Left lung (tissue), 10 donors: ENCODE results near the gene KHDRBS2. TPM values are rescaled to one million over a fixed set of nuclear protein-coding genes. Genes with fewer than 3 reads are reported as not detected.

Source experiments
- ATAC-seq: fragments of 200-7000 bp; cut with Tn5 transposase; one replicate; pipeline ENCODE4 v1.9.1; 2020; ENCODE audit warnings: moderate library complexity
- DNase-seq, 4 donors: peaks; one replicate each; pipeline ENCODE4 v3.0.0-alpha.2; 2013 to 2020
- H3K27ac ChIP-seq, 2 donors: fragments of 200-600 bp; sonication (generic) in 1 of 2; one replicate each; pipeline versions ENCODE4 v1.5.0 to v1.8.0; 2020 to 2021
- H3K27me3 ChIP-seq, 2 donors: fragments of 200-600 bp; sonication (generic) in 1 of 2; one replicate each; pipeline versions ENCODE4 v1.5.0 to v1.8.0; 2020 to 2021
- H3K36me3 ChIP-seq, 2 donors: fragments of 200-600 bp; sonication (generic) in 1 of 2; one replicate each; pipeline versions ENCODE4 v1.5.0 to v1.8.0; 2020 to 2021
- H3K4me1 ChIP-seq, 2 donors: fragments of 200-600 bp; one replicate each; pipeline ENCODE4 v1.8.0; 2021
- H3K4me3 ChIP-seq, 2 donors: fragments of 200-600 bp; sonication (generic) in 1 of 2; one replicate each; pipeline versions ENCODE4 v1.5.0 to v1.8.0; 2020 to 2021; ENCODE audit warnings: mild to moderate bottlenecking in 1 of 2
- H3K9me3 ChIP-seq, 2 donors: fragments of 200-600 bp; sonication (generic) in 1 of 2; one replicate each; pipeline versions ENCODE4 v1.5.0 to v1.8.0; 2020 to 2021
- CTCF ChIP-seq, 2 donors: fragments of 200-600 bp; sonication (generic) in 1 of 2; IDR thresholded peaks; one replicate each; pipeline versions ENCODE4 v1.5.0 to v1.8.0; 2021; ENCODE audit warnings: antibody characterized with exemption in 2 of 2
- intact Hi-C, 2 donors: fragments of 100-400 bp; cut with DNase I; formaldehyde crosslinking; loops; one replicate each; pipeline versions ENCODE4 v1.11.2 to v1.14.2; 2022
- polyA plus RNA-seq, 6 donors: library from polyadenylated mRNA; unstranded; fragments of 120-200 nt; gene quantifications; one replicate each; pipeline ENCODE4 v1.2.1, GENCODE V29; 2013; ENCODE audit not compliant: insufficient read length in 6 of 6
- total RNA-seq, 2 donors: library from RNA; stranded (reverse); fragmentation: NEBNext Ultra II Directional; extraction: Animal tissue kit (Norgen Biotek cat#: 25700); gene quantifications; one replicate each; pipeline ENCODE4 v1.2.1, GENCODE V29; 2021
- donor health status: DM: no; HTN: yes; CAD: no.
- donor health status: DM: no; HTN: no; CAD: no.

KHDRBS2 gene
- total and polyA plus RNA-seq, 8 donors = 3.5 to 12.9 (median 8.7) TPM

GRCh38 chr6:61886608-61887259 lies 399.3 kb downstream of the KHDRBS2 start:
- no peak for TF ChIP-seq CTCF (IDR thresholded peaks at IDR 0.05)
- H3K4me3 ChIP-seq = no peak overlapping the region
- no peaks in the 10 kb centered on the region for H3K9me3 ChIP-seq
- H3K27me3 ChIP-seq = no peaks in the 10 kb centered on the region
- ATAC-seq = no peak
- H3K4me1 ChIP-seq = no peaks in the 10 kb centered on the region
- no peaks in the 10 kb centered on the region for H3K36me3 ChIP-seq
- intact Hi-C loops = no loop called here
- no peak overlapping the region for H3K27ac ChIP-seq
- DNase-seq = peak in 2 of 4 donors; percentile 12 to 16

GRCh38 chr6:61869632-61870400 lies 416.2 kb downstream of the KHDRBS2 start:
- no peaks in the 10 kb centered on the region for H3K4me1 ChIP-seq
- peaks cover 0 to 40% of the 10 kb centered on the region in 2 donors for H3K9me3 ChIP-seq
- peak in 1 of 4 donors; percentile 7 for DNase-seq
- H3K4me3 ChIP-seq = no peak overlapping the region
- ATAC-seq = no peak
- H3K27ac ChIP-seq = no peak overlapping the region
- no peaks in the 10 kb centered on the region for H3K27me3 ChIP-seq
- no peak for TF ChIP-seq CTCF (IDR thresholded peaks at IDR 0.05)
- no peaks in the 10 kb centered on the region for H3K36me3 ChIP-seq
- intact Hi-C loops = no loop called here

- no peak for DNase-seq
- Histone ChIP-seq H3K4me3 (no peak overlapping the region), H3K4me1 (no peaks in the 10 kb centered on the region), H3K27me3 (no peaks in the 10 kb centered on the region), H3K27ac (no peak overlapping the region), H3K36me3 (no peaks in the 10 kb centered on the region), H3K9me3 (peaks cover 0 to 51% of the 10 kb centered on the region in 2 donors)
- no peak for TF ChIP-seq CTCF (IDR thresholded peaks at IDR 0.05)
- ATAC-seq = no peak
- intact Hi-C loops = no loop called here
Observed at GRCh38 chr6:61868507-61869080, 417.4 kb downstream of the KHDRBS2 start.

- no peak for ATAC-seq
- intact Hi-C loops = no loop called here
Observed at GRCh38 chr6:61867635-61868034, 418.4 kb downstream of the KHDRBS2 start.

More at GRCh38 chr6:61867635-61868034, 418.4 kb downstream of the KHDRBS2 start:
- no peak for DNase-seq
- Histone ChIP-seq H3K4me1 (no peaks in the 10 kb centered on the region), H3K27me3 (no peaks in the 10 kb centered on the region), H3K9me3 (peaks cover 0 to 54% of the 10 kb centered on the region in 2 donors), H3K4me3 (no peak overlapping the region), H3K36me3 (no peaks in the 10 kb centered on the region), H3K27ac (no peak overlapping the region)
- TF ChIP-seq CTCF (IDR thresholded peaks at IDR 0.05) = no peak
